ENCODE results near the gene DUSP2. TPM values are rescaled to one million over a fixed set of nuclear protein-coding genes. Genes with fewer than 3 reads are reported as not detected.

Gene DUSP2
- total and polyA plus RNA-seq, 10 of the 15 experiments (the other 5 are each of a cell fraction or from before 2014, with no cell fraction given): 9.7 to 212 (median 57.2) TPM

GRCh38 chr2:96103187-96103601 is 42.0 kb downstream of the DUSP2 start:
- DNase-seq (ENCODE audit: low read depth, low spot score) (no peak), ATAC-seq (no peak), FAIRE-seq (no peak)
- TF ChIP-seq SUZ12 (IDR thresholded peaks at IDR 0.05; ENCODE audit: unreplicated experiment): no peak
- no peak for TF ChIP-seq STAT1 (conservative IDR thresholded peaks at IDR 0.05)
- no peak for TF ChIP-seq STAT3 (IDR thresholded peaks at IDR 0.05; ENCODE audit: low read depth, low read length)
- no peak for TF ChIP-seq TCF7 (IDR thresholded peaks at IDR 0.05; ENCODE audit: borderline replicate concordance)
- TF ChIP-seq ZBTB4 (CRISPR knock-in tag; IDR thresholded peaks at IDR 0.05): no peak
- TF ChIP-seq HDAC6 (IDR thresholded peaks at IDR 0.05; ENCODE audit: unreplicated experiment): no peak
- TF ChIP-seq POLR2A (IDR thresholded peaks at IDR 0.05; ENCODE audit: low read depth, low read length): no peak
- TF ChIP-seq RAD21 (IDR thresholded peaks at IDR 0.05; ENCODE audit: insufficient read depth, low read depth, low read length): no peak
- TF ChIP-seq, protein P1, sequence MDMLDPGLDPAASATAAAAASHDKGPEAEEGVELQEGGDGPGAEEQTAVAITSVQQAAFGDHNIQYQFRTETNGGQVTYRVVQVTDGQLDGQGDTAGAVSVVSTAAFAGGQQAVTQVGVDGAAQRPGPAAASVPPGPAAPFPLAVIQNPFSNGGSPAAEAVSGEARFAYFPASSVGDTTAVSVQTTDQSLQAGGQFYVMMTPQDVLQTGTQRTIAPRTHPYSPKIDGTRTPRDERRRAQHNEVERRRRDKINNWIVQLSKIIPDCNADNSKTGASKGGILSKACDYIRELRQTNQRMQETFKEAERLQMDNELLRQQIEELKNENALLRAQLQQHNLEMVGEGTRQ (IDR thresholded peaks at IDR 0.05; ENCODE audit: borderline replicate concordance, low read depth, low read length): no peak
- TF ChIP-seq PAX5 (IDR thresholded peaks at IDR 0.05; ENCODE audit: borderline replicate concordance, low read depth, low read length): no peak
- no peak for TF ChIP-seq TCF3 (IDR thresholded peaks at IDR 0.05; ENCODE audit: borderline replicate concordance, insufficient read depth, low read depth, low read length)
- TF ChIP-seq MYB (IDR thresholded peaks at IDR 0.05; ENCODE audit: borderline replicate concordance, low read depth, low read length): no peak
- TF ChIP-seq SUPT20H (IDR thresholded peaks at IDR 0.05; ENCODE audit: borderline replicate concordance, control insufficient read depth, low read depth, low read length): no peak
- TF ChIP-seq IRF5 (IDR thresholded peaks at IDR 0.05; ENCODE audit: borderline replicate concordance): no peak
- TF ChIP-seq MXI1 (IDR thresholded peaks at IDR 0.05; ENCODE audit: low read depth, low read length): no peak
- TF ChIP-seq CHD4 (IDR thresholded peaks at IDR 0.05): no peak
- ChIA-PET CTCF (interaction anchor here (1.3 to 1.8 kb wide), 3 partner anchors 8 to 81 kb away, joined by 3 to 4 read pairs (median 3); no protein-coding TSS in a partner anchor), RAD21 (ENCODE audit: unreplicated experiment) (no interaction called here), POLR2A (no interaction called here), SMC1A (ENCODE audit: uncharacterized antibody, unreplicated experiment) (interaction anchor here (0.6 kb wide), 1 partner anchor 322 kb away, joined by 5 read pairs; no protein-coding TSS in a partner anchor)
- Histone ChIP-seq H3K27ac (ENCODE audit: control insufficient read depth, insufficient read depth) (no peak overlapping the region), H3K27me3 (replicated peaks in 1 of 2; ENCODE audit: control insufficient read depth in 2 of 2, insufficient read depth in 2 of 2, low read length in 1 of 2) (no peaks in the 10 kb centered on the region), H3K4me1 (ENCODE audit: control insufficient read depth, insufficient read depth, low read length) (no peaks in the 10 kb centered on the region), H3K4me3 (no peak overlapping the region), H4K20me1 (ENCODE audit: control insufficient read depth, insufficient read depth) (no peaks in the 10 kb centered on the region), H3K9me3 (replicated peaks; ENCODE audit: control insufficient read depth, insufficient read depth, low read length) (peaks cover 4% of the 10 kb centered on the region; the same call in 2 of the 3 replicates), H2AFZ (ENCODE audit: control insufficient read depth, low read depth, low read length) (no peak overlapping the region), H3K79me2 (ENCODE audit: control insufficient read depth, insufficient read depth, low read length) (no peaks in the 10 kb centered on the region), H3K4me2 (ENCODE audit: control insufficient read depth, insufficient read depth) (no peak overlapping the region), H3K36me3 (ENCODE audit: control insufficient read depth in 2 of 2, insufficient read depth in 2 of 2, low read length in 1 of 2) (no peaks in the 10 kb centered on the region), H3K9ac (ENCODE audit: control insufficient read depth, insufficient read depth, low read length) (no peak overlapping the region)
- intact Hi-C loops (cut with micrococcal nuclease; ENCODE audit: unreplicated experiment) (no loop called here), in situ Hi-C loops (cut with MboI) (no loop called here)
- no TSS peak for BruUV-seq (replicated peaks)
- WGBS (ENCODE audit: insufficient coverage, insufficient replicate concordance, low lambda C conversion rate, missing lambda C conversion rate): 54% methylated on average over 8 of the region's 8 CpGs

Measured in GM12878 (cell line).